Esophagus muscularis mucosa (tissue), 4 donors: ENCODE data around the gene BAG3.

Experiments
- EP300 ChIP-seq: sonication (generic); formaldehyde crosslinking; IDR thresholded peaks from one replicate; pipeline ENCODE4 v1.6.1; 2017; ENCODE audit warnings: antibody characterized with exemption
- POLR2A ChIP-seq: fragments of 450-650 bp; IDR thresholded peaks from one replicate; pipeline ENCODE4 v1.6.1; 2017; ENCODE audit warnings: antibody characterized with exemption, moderate library complexity, mild to moderate bottlenecking, low read depth
- POLR2AphosphoS5 ChIP-seq, 2 donors: sonication (generic); formaldehyde crosslinking; IDR thresholded peaks; one replicate each; pipeline ENCODE4 v1.6.1; 2017; ENCODE audit warnings: antibody characterized with exemption in 2 of 2
- TF ChIP-seq, protein P1 (sequence below), 3 experiments: fragments of 200-600 bp in 2 of 3; fragments of 450-650 bp in 1 of 3; sonication (generic) in 2 of 3; IDR thresholded peaks; one replicate each; pipeline ENCODE4 v1.5.1; 2017 to 2019; ENCODE audit warnings: antibody characterized with exemption in 3 of 3, mild to moderate bottlenecking in 2 of 3, moderate library complexity in 1 of 3

DNA sequence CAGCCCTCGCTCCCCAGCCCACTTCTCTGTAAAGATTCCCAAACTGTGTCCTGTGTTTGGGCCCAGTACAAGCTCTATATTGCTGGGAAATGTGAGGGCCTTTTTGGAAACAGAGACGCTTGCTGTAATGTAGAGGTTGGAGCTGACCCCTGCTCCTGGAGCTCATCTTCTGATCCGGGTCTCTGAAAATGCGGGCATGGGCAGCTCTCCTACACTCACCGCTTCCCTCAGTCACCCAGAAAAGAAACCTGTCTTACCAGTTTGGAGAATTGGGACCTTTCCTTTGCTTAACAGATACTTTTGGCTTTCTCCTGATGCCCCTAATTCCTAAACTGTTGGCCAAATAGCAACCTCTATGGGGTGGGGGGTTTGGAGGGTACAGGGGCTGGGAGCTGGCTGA lies 18.2 kb downstream of the BAG3 start:
- TF ChIP-seq, protein P1, sequence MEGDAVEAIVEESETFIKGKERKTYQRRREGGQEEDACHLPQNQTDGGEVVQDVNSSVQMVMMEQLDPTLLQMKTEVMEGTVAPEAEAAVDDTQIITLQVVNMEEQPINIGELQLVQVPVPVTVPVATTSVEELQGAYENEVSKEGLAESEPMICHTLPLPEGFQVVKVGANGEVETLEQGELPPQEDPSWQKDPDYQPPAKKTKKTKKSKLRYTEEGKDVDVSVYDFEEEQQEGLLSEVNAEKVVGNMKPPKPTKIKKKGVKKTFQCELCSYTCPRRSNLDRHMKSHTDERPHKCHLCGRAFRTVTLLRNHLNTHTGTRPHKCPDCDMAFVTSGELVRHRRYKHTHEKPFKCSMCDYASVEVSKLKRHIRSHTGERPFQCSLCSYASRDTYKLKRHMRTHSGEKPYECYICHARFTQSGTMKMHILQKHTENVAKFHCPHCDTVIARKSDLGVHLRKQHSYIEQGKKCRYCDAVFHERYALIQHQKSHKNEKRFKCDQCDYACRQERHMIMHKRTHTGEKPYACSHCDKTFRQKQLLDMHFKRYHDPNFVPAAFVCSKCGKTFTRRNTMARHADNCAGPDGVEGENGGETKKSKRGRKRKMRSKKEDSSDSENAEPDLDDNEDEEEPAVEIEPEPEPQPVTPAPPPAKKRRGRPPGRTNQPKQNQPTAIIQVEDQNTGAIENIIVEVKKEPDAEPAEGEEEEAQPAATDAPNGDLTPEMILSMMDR (IDR thresholded peaks at IDR 0.05), result no peak
- no peak for TF ChIP-seq POLR2A
- TF ChIP-seq POLR2AphosphoS5 (IDR thresholded peaks at IDR 0.05), result no peak
- TF ChIP-seq EP300, result no peak
